Duodenal mucosa (tissue), 2 donors: ENCODE data around the gene KSR1.

ENCODE experiments used
- H3K27ac ChIP-seq: one replicate; pipeline ENCODE4 v1.7.0; 2013; ENCODE audit warnings: low read depth, low read length
- H3K27me3 ChIP-seq, 2 donors: one replicate each; pipeline ENCODE4 v1.7.0; 2013; ENCODE audit warnings: low read length in 2 of 2, control low read depth in 1 of 2; ENCODE audit not compliant: insufficient read depth in 2 of 2, control insufficient read depth in 1 of 2
- H3K36me3 ChIP-seq, 2 donors: one replicate each; pipeline ENCODE4 v1.7.0; 2013; ENCODE audit warnings: low read length in 2 of 2, control low read depth in 1 of 2; ENCODE audit not compliant: insufficient read depth in 2 of 2, control insufficient read depth in 1 of 2
- H3K4me1 ChIP-seq, 2 donors: one replicate each; pipeline ENCODE4 v1.7.0; 2013; ENCODE audit warnings: low read length in 2 of 2, control low read depth in 1 of 2; ENCODE audit not compliant: insufficient read depth in 2 of 2, control insufficient read depth in 1 of 2
- H3K4me3 ChIP-seq, 2 donors: one replicate each; pipeline ENCODE4 v1.7.0; 2013; ENCODE audit warnings: low read length in 2 of 2, low read depth in 1 of 2
- H3K9ac ChIP-seq, 2 donors: one replicate each; pipeline ENCODE4 v1.7.0; 2013; ENCODE audit warnings: low read length in 2 of 2, low read depth in 1 of 2
- H3K9me3 ChIP-seq, 2 donors: one replicate each; pipeline ENCODE4 v1.7.0; 2013; ENCODE audit warnings: low read length in 2 of 2, control low read depth in 1 of 2; ENCODE audit not compliant: control insufficient read depth in 1 of 2

Gene KSR1

DNA sequence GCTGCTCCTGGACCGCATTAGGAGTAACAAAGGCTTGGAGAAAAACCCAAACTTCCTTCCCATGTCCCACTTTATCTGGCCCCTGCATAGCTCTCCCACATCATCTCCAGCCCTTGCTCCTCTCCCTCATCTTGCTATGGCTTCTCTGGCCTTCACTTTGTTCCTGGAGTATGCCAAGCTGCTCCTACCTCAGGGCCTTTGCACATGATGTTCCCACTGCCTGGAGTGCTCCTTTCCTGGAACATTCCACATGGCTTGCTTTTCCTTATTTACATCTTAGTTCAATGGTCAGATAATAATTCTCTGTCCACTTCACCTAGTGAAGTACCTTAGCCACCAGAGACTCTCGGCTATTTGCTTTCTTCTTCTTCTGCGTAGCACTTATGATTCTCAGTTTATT lies 4.3 kb upstream of the KSR1 start:
- Histone ChIP-seq H3K9me3 (no peaks in the 10 kb centered on the region), H3K36me3 (no peaks in the 10 kb centered on the region), H3K4me3 (no peak overlapping the region), H3K4me1 (peaks cover 0 to 3% of the 10 kb centered on the region in 2 donors), H3K27me3 (no peaks in the 10 kb centered on the region), H3K9ac (no peak overlapping the region), H3K27ac (no peak overlapping the region)

DNA sequence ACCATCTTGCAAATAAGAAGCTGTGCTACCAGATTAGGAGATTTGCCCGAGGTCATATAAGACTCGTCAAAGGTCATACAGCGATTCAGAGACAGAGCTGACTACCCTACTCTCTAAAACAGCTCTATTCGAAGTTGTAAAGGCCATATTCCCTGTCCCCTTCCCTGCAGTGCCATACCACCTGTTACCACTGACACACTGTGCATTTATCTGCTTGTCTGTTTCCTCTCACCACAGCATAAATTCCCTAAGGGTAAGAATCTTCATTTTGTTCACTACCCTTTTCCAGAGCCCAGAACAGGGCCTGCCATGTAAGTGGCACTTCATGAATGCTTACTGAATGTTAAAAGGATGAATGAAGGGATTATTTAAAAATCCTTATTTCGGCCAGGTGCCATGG lies 3.4 kb upstream of the KSR1 start:
- Histone ChIP-seq H3K27ac (no peak overlapping the region), H3K4me1 (peaks cover 9 to 12% of the 10 kb centered on the region in 2 donors), H3K27me3 (peaks cover 0 to 2% of the 10 kb centered on the region in 2 donors), H3K4me3 (no peak overlapping the region), H3K9ac (no peak overlapping the region), H3K9me3 (no peaks in the 10 kb centered on the region), H3K36me3 (no peaks in the 10 kb centered on the region)

DNA sequence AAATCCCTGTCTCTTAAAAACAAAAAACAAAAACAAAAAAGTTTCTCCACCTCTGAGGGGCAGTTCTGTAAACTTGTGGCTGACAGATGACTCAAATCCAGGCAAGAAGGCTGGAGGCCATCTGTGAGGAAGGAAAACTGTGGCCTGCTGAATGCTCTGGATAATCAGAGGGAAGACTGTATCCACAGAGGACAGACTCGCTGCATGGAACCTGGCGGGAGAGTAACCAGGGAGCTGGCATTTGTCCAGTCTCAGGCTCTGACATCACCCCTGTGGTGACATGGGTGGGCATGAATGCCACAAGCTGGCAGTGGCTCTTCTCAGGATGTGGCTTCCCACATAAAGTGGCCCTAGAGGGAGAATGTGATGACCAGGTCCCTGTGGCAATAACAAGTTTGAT lies 2.8 kb upstream of the KSR1 start:
- Histone ChIP-seq H3K36me3 (no peaks in the 10 kb centered on the region), H3K27me3 (peaks cover 0 to 7% of the 10 kb centered on the region in 2 donors), H3K4me1 (peaks cover 16 to 18% of the 10 kb centered on the region in 2 donors), H3K27ac (no peak overlapping the region), H3K4me3 (no peak overlapping the region), H3K9me3 (no peaks in the 10 kb centered on the region), H3K9ac (no peak overlapping the region)

DNA sequence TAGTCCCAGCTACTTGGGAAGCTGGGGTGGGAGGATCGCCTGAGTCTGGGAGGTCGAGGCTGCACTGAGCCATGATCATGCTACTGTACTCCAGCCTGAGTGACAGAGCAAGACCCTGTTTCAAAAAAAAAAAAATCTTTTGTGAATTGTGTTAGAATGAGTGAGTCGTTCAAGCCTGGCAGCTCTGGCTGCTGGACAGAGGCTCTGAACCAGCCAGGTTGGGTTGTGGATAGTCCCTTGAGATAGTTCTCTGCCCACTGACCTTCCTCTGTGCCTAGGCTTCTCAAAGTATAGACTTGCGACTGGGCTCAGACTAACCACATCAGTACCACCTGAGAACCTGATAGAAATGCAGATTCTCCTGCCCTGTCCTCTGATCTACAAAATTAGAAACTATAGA lies 2.2 kb upstream of the KSR1 start:
- Histone ChIP-seq H3K27me3 (peaks cover 0 to 7% of the 10 kb centered on the region in 2 donors), H3K9ac (no peak overlapping the region), H3K9me3 (no peaks in the 10 kb centered on the region), H3K4me1 (peaks cover 18% of the 10 kb centered on the region in 2 donors), H3K4me3 (no peak overlapping the region), H3K27ac (no peak overlapping the region), H3K36me3 (no peaks in the 10 kb centered on the region)

DNA sequence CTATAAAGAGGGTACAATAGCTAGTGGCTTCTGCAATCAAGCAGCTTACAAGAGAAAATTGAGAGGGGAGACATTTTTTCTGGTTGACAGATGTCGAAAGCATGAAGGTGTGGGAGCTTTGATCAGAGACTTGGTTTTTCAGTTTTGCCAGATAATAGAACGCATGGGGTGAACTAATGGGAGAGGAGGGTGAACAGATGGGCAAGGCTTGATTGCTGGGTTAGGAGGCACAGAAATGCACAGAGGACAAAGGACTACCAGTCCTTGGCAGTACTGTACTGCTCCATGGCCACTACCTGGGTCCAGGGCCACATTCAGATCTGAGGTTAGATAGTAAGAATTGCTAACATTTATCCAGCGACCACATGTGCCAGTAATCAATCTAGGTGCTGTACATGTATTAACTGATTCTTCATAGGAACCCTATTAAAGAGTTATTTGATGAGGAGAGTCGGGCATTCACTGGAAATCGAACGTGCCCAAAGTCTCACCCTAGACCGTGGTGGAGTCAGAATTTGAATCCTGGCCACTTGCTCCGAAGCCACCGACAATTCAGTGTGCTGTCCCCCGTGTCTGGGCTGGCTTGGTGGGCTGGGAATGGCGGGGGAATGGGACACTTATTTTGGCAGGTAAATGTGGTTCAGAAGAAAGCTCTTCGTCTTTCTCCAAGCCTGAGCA lies 873 bp upstream of the KSR1 start:
- H3K9me3 ChIP-seq, result no peaks in the 10 kb centered on the region
- no peak overlapping the region for H3K27ac ChIP-seq
- H3K36me3 ChIP-seq, result no peaks in the 10 kb centered on the region
- H3K4me3 ChIP-seq, result peak overlapping the region; percentile 68 to 73
- H3K9ac ChIP-seq, result peak overlapping the region; percentile 3 to 10
- peaks cover 0 to 7% of the 10 kb centered on the region in 2 donors for H3K27me3 ChIP-seq
- H3K4me1 ChIP-seq, result peaks cover 18 to 24% of the 10 kb centered on the region in 2 donors

DNA sequence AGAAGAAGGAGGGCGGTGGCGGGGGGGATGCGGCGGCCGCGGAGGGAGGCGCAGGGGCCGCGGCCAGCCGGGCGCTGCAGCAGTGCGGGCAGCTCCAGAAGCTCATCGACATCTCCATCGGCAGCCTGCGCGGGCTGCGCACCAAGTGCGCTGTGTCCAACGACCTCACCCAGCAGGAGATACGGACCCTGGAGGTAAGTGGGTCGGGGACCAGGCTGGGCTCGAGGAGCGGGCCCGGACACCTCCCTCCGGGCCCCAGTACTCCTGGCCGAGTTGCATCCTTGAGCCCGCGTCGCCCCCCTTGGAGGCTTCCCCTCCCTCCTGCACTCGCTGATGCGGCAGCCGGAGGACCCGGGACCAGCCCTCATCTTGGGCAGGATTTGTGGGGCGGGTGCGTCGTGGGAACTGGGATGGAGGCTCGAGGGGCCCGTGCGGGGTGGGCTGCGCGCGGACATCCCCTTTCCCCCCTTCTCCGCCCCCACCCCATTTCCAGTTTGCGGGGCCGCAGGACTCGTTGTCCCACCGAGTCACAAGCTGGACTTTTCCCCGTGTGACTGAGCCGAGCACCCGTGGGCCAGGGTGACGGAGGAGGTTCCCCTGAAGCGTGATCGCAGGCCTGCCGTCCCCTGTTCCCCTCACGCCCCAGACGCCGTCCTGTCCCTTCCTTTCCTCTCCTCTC lies 572 bp downstream of the KSR1 start:
- no peaks in the 10 kb centered on the region for H3K36me3 ChIP-seq
- H3K27ac ChIP-seq, result no peak overlapping the region
- peaks cover 22 to 30% of the 10 kb centered on the region in 2 donors for H3K4me1 ChIP-seq
- peaks cover 0 to 7% of the 10 kb centered on the region in 2 donors for H3K27me3 ChIP-seq
- no peaks in the 10 kb centered on the region for H3K9me3 ChIP-seq
- H3K4me3 ChIP-seq, result peak overlapping the region; percentile 73 to 75
- peak overlapping the region; percentile 61 to 66 for H3K9ac ChIP-seq

DNA sequence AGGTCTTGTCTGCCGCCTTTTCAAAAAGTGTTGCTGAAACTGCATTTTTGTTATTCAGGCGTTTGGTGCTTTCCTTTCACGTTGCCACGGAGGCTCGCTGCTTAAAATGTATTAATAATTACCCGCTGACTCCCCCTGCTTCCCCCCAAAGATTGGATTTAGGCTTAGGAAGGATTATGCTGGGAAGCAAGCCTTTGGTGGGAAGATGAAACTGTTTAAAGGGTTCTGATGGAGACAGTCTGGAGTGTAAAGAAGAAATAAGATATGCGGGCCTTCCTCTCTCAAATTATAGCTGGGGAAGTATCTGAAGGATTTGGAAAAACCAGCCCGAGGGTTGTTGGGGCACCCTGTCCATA lies 1.1 kb downstream of the KSR1 start:
- peaks cover 22 to 31% of the 10 kb centered on the region in 2 donors for H3K4me1 ChIP-seq

DNA sequence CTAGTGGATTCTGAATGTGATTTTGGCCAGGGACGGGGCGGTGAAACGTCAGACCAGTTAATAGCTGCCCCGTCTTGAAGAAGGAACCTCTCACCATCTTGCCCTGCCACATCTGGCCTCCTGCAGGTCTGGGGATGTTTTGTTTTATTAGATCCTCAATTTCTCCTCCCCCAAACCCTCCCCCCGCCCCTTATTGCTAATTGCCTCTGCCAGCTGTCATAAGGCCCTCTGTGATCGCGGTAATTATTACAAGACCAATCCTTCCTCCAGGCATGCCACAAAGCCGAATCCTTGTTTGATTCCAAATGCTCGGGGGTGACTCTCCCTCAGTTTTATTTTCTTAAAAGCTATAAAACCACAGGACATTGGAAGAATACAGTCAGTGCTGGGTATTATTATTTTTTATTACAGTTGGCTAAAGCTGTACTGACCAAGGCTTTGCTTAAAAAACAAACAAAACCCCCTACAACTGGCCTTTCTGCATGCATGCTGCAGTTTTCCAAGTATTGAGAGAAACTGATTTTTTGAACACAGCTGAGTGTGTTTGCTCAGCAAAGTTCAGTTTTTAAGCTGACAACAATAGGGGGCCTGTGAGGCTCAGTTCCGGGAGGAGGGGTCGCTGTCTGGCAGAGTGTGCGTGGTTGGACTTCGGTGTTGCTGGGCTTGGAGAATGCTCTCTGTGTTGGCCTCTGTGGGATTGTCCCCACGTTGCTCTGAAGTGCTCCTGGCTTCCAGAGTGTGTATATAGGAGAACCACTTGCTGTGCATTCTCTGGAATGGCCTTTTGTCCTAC lies 1.7 kb downstream of the KSR1 start:
- H3K9ac ChIP-seq, result peak overlapping the region in 1 of 2 donors; percentile 61
- H3K36me3 ChIP-seq, result no peaks in the 10 kb centered on the region
- no peaks in the 10 kb centered on the region for H3K9me3 ChIP-seq
- peaks cover 22 to 31% of the 10 kb centered on the region in 2 donors for H3K4me1 ChIP-seq
- H3K4me3 ChIP-seq, result peak overlapping the region; percentile 73 to 75
- no peak overlapping the region for H3K27ac ChIP-seq
- H3K27me3 ChIP-seq, result peaks cover 0 to 7% of the 10 kb centered on the region in 2 donors

More for the DNA sequence above, 1.1 kb downstream of the KSR1 start:
- peak overlapping the region; percentile 73 to 75 for H3K4me3 ChIP-seq
- no peaks in the 10 kb centered on the region for H3K9me3 ChIP-seq
- no peaks in the 10 kb centered on the region for H3K36me3 ChIP-seq
- H3K27ac ChIP-seq, result no peak overlapping the region
- peaks cover 0 to 7% of the 10 kb centered on the region in 2 donors for H3K27me3 ChIP-seq
- H3K9ac ChIP-seq, result peak overlapping the region; percentile 61 to 66

DNA sequence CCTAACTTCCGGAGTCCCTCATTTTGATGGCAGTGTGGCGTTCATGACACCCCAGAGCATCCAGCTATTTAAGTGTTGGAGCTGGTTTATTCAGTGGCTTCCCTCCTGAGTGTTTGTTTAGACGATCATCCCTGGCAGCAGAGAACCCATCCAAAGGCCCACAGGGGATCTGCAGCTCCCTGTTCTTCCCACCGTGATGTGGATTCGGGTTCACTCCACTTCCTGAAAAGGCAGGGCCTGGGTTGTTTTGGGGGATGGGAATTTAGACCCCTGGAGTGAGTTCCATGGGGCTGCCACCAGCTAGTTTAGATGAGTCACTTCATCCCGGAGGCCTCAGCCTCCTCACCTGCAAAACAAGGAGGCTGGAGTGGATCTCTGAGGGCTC lies 2.3 kb downstream of the KSR1 start:
- H3K9me3 ChIP-seq, result no peaks in the 10 kb centered on the region
- no peaks in the 10 kb centered on the region for H3K36me3 ChIP-seq
- peak overlapping the region in 1 of 2 donors; percentile 8 for H3K4me3 ChIP-seq
- peaks cover 0 to 7% of the 10 kb centered on the region in 2 donors for H3K27me3 ChIP-seq
- peaks cover 22 to 31% of the 10 kb centered on the region in 2 donors for H3K4me1 ChIP-seq
- H3K27ac ChIP-seq, result no peak overlapping the region
- H3K9ac ChIP-seq, result peak overlapping the region in 1 of 2 donors; percentile 6

DNA sequence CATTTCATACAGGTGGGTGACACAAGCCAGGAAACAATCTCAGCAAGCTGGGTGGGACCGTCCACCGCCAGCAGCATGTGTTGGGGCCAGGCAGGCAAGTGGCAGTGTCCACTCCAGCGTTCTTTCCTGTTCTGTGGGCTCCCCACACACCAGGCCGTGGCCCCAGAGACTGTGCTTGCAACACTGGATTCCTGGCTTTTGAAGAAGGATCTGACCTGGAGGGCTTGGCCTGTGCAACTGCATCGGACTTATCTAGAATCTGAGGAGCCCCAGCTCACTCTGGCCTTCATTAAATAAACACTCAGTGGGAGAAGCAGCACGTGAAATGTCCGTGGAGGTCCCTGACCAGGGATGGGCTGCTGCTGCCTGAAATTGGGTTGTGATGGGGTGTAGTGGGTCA lies 3.2 kb downstream of the KSR1 start:
- H3K36me3 ChIP-seq, result no peaks in the 10 kb centered on the region
- no peak overlapping the region for H3K9ac ChIP-seq
- no peak overlapping the region for H3K27ac ChIP-seq
- H3K4me1 ChIP-seq, result peaks cover 22 to 31% of the 10 kb centered on the region in 2 donors
- H3K27me3 ChIP-seq, result peaks cover 0 to 7% of the 10 kb centered on the region in 2 donors
- H3K4me3 ChIP-seq, result no peak overlapping the region
- H3K9me3 ChIP-seq, result no peaks in the 10 kb centered on the region
